HUES48 (cell line): ENCODE measurements around the gene ENG.
"Not testable (repeated sequence)": the region's sequence is repeated elsewhere in the genome, so short reads cannot be mapped to it uniquely, and the experiment has no call there.

Source experiments
- H3K27ac ChIP-seq: one replicate; pipeline ENCODE4 v1.7.0; 2013; ENCODE audit warnings: low read depth, low read length, inconsistent platforms
- H3K27me3 ChIP-seq: 2 replicates; pipeline ENCODE4 v1.6.1; 2013; ENCODE audit warnings: mild to moderate bottlenecking, low read length; ENCODE audit not compliant: control insufficient read depth, insufficient read depth
- H3K36me3 ChIP-seq: 2 replicates; pipeline ENCODE4 v1.6.1; 2013; ENCODE audit warnings: low read length; ENCODE audit not compliant: control insufficient read depth, insufficient read depth
- H3K4me1 ChIP-seq: 2 replicates; pipeline ENCODE4 v1.6.1; 2013; ENCODE audit warnings: mild to moderate bottlenecking, low read length; ENCODE audit not compliant: control insufficient read depth, insufficient read depth
- H3K4me3 ChIP-seq: 2 replicates; pipeline ENCODE4 v1.5.1; 2013; ENCODE audit warnings: mild to moderate bottlenecking, low read depth, low read length
- H3K9ac ChIP-seq: 2 replicates; pipeline ENCODE4 v1.6.1; 2013; ENCODE audit warnings: mild to moderate bottlenecking, low read depth, low read length, moderate library complexity
- H3K9me3 ChIP-seq: 2 replicates; pipeline ENCODE4 v1.6.1; 2013; ENCODE audit warnings: low read length; ENCODE audit not compliant: control insufficient read depth, insufficient read depth

The ENG gene

DNA sequence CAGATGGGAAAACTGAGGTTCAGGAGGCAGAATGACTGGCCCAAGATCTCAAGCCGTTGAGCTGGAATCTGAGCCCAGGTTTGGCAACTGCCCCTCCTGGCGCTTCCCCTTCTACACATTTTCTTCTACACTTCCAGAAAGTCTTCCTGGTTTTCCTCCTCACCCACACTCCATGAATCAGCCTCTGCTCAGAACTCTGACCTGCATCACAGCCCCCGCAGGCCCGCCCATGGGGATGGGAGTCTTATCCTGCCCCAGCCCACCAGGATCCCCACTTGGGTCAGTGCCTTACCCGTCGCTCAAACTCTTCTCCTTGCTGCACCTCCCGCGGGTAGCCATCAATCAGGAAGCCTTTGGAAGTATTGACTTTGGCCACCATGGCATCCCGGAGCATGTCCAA, 17.1 kb upstream of the ENG start:
- Histone ChIP-seq H3K4me3 (no peak overlapping the region), H3K27me3 (no peaks in the 10 kb centered on the region), H3K36me3 (no peaks in the 10 kb centered on the region), H3K27ac (no peak overlapping the region), H3K4me1 (no peaks in the 10 kb centered on the region), H3K9me3 (no peaks in the 10 kb centered on the region), H3K9ac (no peak overlapping the region)

DNA sequence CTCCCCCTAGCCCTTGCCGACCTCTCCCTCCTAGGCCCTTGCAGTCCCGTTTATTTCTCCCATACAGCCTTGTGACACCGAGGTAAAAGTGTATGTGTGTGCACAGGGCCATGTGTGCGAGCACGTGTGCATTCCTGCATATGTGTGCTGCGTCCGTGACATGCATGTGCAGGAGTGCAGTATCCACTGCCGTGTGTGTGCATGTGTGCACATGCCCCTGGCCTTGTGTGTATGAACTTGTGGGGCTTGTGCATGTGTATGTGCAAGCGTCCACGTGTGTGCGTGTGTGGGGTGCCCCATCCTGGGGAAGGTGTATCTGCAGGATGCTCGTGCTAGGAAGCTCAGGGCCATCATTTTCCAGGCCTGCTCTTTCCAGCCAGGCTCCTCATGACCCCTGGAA, 16.4 kb upstream of the ENG start:
- Histone ChIP-seq H3K27me3 (no peaks in the 10 kb centered on the region), H3K36me3 (no peaks in the 10 kb centered on the region), H3K9me3 (no peaks in the 10 kb centered on the region), H3K9ac (no peak overlapping the region), H3K27ac (no peak overlapping the region), H3K4me1 (no peaks in the 10 kb centered on the region), H3K4me3 (no peak overlapping the region)

DNA sequence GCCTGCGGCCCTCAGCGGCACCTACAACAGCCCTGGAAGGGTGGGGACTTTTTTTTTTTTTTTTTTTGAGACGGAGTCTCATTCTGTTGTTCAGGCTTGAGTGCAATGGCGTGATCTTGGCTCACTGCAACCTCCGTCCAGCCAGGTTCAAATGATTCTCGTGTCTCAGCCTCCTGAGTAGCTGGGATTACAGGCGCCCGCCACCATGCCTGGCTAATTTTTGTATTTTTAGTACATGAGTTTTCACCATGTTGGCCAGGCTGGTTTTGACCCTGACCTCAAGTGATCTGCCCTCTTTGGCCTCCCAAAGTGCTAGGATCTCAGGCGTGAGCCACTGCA, 15.7 kb upstream of the ENG start:
- not testable (repeated sequence) for H3K4me1 ChIP-seq, H3K9me3 ChIP-seq, H3K36me3 ChIP-seq, H3K27ac ChIP-seq, H3K4me3 ChIP-seq, H3K27me3 ChIP-seq, H3K9ac ChIP-seq

DNA sequence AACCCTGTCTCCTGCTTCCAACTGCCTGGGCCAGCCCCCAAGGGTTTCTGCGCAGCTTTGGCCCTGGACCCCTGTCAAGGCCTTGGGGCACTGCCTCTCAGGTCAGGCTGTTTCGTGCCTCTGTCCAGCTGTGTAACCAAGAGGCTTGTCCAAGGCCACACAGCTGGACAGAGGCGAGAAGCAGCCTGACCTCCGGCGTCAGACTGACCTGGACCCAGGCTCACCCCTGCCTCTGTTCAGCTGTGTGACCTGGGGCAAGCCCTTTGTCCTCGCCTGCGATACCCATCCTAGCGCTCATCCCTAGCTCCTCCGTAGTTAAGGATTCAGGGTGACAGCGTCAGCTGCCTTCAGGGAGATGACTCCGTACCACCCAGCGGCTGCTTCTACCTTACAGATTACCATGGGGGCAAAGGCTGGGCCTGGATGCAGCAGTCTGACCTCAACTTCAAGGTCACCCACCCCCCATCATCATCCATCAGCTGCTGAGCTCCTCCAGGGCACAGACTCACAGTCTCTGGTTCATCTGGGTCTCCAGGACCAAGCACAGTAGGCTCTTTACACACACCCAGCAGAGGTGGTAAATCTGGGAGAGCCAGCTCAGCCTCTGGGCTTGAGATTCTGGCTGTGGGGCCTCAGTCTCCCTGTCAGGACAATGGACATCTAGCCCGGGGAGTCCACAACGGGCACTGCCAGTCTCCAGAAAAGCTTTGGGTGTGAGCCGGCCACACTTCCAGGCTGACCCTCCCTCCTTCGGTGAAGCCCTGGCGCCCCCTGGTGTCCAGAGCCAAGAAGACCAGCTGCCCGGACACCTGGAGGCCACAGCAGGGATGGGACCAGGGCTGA, 15.1 kb upstream of the ENG start:
- Histone ChIP-seq H3K27ac (no peak overlapping the region), H3K9me3 (no peaks in the 10 kb centered on the region), H3K27me3 (no peaks in the 10 kb centered on the region), H3K9ac (no peak overlapping the region), H3K4me3 (no peak overlapping the region), H3K36me3 (no peaks in the 10 kb centered on the region), H3K4me1 (no peaks in the 10 kb centered on the region)

DNA sequence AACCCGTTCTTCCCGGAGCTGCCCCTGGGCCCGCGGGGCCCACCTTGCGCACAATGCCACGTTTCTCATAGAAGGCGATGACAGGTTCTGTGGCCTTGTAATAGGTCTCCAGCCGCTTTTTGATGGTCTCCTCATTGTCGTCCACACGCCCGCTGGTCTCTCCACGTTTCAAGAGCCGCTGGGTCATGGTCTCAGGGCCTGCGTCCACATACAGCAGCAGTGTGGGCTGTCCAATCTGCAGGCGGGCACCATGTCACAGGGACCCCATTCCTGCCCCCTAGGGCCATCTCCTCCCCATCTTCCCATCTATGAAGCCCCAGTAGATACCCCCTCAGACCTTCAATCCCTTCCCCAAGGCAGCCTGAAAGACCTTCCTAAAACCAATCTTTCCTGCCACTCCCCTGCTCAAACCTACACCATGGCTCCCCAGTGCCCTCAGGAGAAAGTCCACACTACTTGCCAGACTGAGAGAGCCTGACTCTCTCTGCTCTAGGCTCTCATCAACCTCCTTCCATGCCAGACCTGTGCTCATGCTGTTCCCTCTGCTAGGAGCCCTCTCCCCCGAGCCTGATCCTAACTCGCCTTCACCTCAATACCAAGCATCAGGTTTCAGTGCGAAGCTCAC, 13.9 kb upstream of the ENG start:
- H3K9me3 ChIP-seq, result no peaks in the 10 kb centered on the region
- H3K4me3 ChIP-seq, result no peak overlapping the region
- no peaks in the 10 kb centered on the region for H3K4me1 ChIP-seq
- H3K27me3 ChIP-seq, result no peaks in the 10 kb centered on the region
- no peak overlapping the region for H3K27ac ChIP-seq
- H3K9ac ChIP-seq, result no peak overlapping the region
- H3K36me3 ChIP-seq, result no peaks in the 10 kb centered on the region

DNA sequence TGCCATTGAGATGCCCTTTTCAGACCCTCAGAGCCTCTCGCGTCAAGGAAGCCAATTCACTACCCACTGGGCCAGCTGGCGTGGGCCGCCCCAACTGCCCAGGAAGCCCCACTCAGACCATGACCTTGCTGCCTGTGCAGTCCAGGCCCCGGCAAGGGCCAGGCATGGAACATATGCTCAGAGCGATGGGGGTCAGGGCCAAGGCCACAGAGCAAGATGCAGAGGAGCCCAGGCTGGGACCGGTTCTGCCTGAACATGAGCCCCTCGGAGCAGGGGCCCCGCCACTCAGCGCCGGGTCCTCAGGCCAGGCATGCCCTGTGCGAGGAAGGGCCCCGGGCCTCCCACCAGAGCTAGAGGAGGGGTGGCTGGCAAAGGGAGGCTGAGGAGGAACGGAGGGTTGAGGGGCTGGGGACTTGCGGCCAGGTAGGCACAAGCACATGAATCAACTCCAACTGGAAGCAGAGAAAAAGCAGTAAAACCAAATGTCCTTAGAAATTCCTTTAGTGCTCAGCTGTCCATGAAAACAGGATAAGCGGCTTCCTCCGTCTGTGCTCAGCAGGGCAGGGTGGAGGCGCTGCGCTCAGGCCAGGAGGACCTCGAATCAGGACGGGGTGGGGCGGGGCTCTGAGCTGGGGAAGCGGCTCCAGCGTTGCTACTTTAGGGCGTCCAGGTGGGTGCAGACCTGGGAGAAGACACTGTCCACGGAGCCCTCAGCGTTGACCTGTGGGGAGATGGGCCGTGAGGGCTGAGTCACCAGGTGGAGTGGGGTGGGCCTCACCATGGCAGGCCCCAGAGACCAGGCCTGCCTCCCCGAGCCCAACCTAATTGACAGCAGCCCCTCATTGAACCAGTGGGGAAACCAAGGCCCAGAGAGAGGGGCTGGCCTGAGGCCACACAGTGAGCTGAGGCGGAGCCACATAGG, 13.2 kb upstream of the ENG start:
- Histone ChIP-seq H3K36me3 (no peaks in the 10 kb centered on the region), H3K4me1 (no peaks in the 10 kb centered on the region), H3K9me3 (no peaks in the 10 kb centered on the region), H3K27me3 (no peaks in the 10 kb centered on the region), H3K27ac (no peak overlapping the region), H3K4me3 (no peak overlapping the region), H3K9ac (no peak overlapping the region)

DNA sequence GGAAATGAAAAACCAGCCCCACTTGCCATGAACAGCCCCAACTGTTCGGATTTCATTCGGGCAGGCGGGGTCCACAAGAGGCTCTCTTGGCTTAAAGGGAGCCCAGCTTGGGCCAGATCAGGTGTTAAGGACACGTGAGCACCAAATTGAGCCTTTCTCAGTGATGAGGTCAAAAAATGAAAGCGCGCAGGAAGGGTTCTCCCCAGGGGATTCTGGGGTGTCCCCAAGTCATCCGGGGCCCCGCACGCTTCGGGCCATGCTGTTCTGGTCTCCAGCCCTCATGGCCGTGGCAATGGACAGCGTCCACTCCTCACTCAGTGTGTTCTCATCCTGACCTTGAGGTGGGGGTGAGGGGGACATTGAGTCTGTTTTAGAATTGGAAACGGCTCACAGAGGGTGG, 12.1 kb upstream of the ENG start:
- Histone ChIP-seq H3K9ac (no peak overlapping the region), H3K9me3 (no peaks in the 10 kb centered on the region), H3K36me3 (no peaks in the 10 kb centered on the region), H3K4me1 (no peaks in the 10 kb centered on the region), H3K27ac (no peak overlapping the region), H3K4me3 (no peak overlapping the region), H3K27me3 (no peaks in the 10 kb centered on the region)

DNA sequence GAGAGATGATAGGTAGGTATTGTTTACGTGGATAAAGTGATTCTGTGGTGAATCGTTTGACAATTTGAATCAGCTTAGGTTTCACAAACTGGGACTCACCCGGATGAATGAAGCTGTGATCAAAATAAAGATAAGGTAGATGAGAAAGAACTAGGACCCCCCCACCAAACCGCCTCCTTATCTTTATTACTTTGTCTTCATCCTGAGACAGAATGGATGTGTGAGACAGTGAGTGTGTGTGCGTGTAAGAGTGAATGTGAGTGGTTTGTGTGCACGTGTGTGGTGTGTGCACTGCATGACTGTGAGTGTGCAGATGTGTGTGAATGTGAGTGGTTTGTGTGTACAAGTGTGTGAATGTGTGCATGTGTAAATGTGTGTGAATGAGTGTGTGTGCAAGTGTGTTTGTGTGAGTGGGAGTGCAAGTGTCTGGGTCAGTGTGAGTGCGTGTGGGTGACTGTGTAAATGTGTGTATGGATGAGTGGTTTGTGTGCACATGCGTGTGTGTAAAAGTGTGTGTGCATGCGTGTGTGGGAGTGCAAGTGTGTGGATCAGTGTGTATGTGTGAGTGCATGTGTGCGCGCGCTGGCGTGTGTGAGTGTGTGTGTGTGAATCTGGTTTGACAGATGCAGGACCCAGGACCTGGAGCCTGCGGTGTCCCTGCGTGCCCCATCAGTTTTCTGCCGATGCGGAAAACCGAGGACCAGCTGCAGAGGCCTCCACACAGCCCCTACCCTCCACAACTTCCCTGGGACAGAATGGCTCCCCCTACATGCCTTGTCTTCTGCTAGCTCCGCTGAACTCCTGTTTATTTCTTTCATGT, 11.4 kb upstream of the ENG start:
- H3K4me1 ChIP-seq, result no peaks in the 10 kb centered on the region
- H3K36me3 ChIP-seq, result no peaks in the 10 kb centered on the region
- no peak overlapping the region for H3K9ac ChIP-seq

DNA sequence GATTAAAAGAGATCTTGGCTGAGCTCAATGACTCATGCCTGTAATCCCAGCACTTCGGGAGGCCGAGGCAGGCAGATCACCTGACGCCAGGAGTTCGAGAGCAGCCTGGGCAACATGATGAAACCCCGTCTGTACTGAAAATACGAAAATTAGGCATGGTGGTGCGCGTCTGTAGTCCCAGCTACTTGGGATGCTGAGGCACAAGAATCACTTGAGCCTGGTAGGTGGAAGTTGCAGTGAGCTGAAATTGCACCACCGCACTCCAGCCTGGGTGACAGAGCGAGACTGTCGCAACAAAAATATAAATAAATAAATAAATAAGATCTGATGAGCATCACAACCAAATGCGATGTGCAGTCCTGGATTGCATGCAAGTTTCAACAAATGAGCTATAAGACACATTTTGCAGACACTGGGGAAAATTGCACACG, 8.7 kb upstream of the ENG start:
- H3K4me1 ChIP-seq, result no peaks in the 10 kb centered on the region
- H3K9me3 ChIP-seq, result no peaks in the 10 kb centered on the region
- no peak overlapping the region for H3K9ac ChIP-seq
- no peaks in the 10 kb centered on the region for H3K27me3 ChIP-seq
- H3K36me3 ChIP-seq, result no peaks in the 10 kb centered on the region
- no peak overlapping the region for H3K27ac ChIP-seq
- H3K4me3 ChIP-seq, result no peak overlapping the region

More for the DNA sequence above, 11.4 kb upstream of the ENG start:
- Histone ChIP-seq H3K9me3 (no peaks in the 10 kb centered on the region), H3K27ac (no peak overlapping the region), H3K4me3 (no peak overlapping the region), H3K27me3 (no peaks in the 10 kb centered on the region)

DNA sequence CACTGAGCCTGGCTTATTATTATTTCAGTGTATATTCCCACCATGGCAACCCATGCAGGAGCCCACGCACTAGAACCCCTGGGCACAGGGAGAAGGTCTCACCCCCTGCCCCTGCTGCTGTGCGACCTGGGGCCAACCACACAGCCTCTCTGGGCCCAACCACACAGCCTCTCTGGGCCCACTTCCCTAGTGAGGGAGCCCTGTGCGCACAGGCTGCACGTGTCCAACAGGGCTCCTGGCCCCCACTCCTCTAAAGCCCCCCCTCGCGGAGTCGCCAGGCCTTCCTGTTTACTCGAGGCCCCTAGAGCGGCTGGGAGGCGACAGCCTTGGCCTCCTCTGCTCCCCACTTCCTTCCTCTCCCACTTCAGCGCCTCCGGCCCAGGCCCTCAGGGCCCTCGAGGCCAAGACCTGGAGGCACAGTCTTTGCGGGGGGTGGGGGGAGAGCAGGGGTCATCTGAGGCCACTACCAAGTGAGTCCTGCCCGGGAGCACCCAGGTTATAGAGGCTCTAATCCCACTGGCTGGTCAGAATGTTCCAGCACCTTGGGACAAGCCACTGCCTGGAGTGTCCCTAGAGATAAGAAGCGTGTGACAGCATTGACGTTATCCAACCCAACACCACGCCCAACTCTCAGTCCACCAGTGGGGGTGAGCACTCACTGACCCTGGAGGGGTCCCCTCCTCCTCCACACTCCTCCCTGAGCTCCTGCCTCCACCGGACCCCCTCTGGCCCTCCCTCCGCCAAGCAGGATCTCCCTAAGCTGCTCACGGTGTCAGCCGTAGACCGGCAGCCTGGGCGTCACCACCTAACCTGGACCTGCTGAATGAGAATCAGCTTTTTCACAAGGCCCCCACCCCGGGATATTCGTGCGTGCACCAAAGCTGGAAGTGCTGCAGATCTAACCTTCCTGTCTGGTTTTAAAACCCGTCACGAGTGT, 7.9 kb upstream of the ENG start:
- Histone ChIP-seq H3K9ac (no peak overlapping the region), H3K27me3 (no peaks in the 10 kb centered on the region), H3K27ac (no peak overlapping the region), H3K4me1 (no peaks in the 10 kb centered on the region), H3K9me3 (no peaks in the 10 kb centered on the region), H3K36me3 (no peaks in the 10 kb centered on the region), H3K4me3 (no peak overlapping the region)
